Hematopoietic multipotent progenitor cell treated with erythropoietin and hydrocortisone succinate and interleukin-3 and kit ligand, for 4 days (in vitro differentiated cells): ENCODE measurements around the gene USP31.
A peak's percentile ranks its signal among the peaks of the same experiment; 100 is the strongest.

Experiments used
- DNase-seq: peaks from one replicate; pipeline ENCODE4 v3.0.0-alpha.2; 2015

The USP31 gene, protein sequence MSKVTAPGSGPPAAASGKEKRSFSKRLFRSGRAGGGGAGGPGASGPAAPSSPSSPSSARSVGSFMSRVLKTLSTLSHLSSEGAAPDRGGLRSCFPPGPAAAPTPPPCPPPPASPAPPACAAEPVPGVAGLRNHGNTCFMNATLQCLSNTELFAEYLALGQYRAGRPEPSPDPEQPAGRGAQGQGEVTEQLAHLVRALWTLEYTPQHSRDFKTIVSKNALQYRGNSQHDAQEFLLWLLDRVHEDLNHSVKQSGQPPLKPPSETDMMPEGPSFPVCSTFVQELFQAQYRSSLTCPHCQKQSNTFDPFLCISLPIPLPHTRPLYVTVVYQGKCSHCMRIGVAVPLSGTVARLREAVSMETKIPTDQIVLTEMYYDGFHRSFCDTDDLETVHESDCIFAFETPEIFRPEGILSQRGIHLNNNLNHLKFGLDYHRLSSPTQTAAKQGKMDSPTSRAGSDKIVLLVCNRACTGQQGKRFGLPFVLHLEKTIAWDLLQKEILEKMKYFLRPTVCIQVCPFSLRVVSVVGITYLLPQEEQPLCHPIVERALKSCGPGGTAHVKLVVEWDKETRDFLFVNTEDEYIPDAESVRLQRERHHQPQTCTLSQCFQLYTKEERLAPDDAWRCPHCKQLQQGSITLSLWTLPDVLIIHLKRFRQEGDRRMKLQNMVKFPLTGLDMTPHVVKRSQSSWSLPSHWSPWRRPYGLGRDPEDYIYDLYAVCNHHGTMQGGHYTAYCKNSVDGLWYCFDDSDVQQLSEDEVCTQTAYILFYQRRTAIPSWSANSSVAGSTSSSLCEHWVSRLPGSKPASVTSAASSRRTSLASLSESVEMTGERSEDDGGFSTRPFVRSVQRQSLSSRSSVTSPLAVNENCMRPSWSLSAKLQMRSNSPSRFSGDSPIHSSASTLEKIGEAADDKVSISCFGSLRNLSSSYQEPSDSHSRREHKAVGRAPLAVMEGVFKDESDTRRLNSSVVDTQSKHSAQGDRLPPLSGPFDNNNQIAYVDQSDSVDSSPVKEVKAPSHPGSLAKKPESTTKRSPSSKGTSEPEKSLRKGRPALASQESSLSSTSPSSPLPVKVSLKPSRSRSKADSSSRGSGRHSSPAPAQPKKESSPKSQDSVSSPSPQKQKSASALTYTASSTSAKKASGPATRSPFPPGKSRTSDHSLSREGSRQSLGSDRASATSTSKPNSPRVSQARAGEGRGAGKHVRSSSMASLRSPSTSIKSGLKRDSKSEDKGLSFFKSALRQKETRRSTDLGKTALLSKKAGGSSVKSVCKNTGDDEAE (N-terminal part only)

DNA sequence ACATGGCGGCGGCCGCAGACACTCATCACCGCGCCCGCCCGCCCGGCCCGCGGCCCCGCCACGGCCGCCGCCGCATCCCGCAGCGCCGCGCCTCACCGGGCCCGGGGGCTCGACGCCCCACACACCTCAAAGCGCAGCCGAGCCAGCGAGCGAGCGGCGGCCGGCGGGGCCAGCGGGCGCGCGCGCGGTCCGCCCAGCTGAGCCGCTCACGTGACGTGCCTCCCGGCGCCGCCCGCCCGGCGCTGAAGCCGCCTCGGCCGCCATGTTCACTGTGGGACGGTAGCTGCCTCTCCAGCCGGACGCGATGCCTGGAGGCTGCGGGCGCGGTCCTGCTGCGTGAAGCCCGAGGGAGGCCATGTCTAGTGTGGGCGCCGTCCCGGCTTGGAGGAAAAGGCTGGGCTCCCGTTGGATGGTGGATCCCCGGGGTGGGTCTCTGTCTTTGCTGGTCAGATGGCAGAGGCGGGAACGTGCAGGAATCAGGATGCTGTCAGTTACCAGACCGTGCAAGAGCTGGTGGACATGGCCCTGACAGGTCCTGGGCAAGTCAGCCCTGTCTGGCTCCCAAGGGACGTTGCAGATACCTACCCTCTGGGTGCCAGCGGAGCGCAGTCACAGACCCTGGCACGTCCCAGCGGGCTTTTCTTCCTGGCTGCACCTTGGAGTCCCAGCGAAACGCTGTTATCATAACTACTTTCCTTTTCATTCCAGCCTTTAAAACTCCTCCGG lies at the start of gene USP31:
TSS of gene USP31 (minus strand) at position 186 of the 726 bp plus-strand sequence. CDS start at position 4, 182 bp downstream.
- DNase-seq = peak; percentile 97

DNA sequence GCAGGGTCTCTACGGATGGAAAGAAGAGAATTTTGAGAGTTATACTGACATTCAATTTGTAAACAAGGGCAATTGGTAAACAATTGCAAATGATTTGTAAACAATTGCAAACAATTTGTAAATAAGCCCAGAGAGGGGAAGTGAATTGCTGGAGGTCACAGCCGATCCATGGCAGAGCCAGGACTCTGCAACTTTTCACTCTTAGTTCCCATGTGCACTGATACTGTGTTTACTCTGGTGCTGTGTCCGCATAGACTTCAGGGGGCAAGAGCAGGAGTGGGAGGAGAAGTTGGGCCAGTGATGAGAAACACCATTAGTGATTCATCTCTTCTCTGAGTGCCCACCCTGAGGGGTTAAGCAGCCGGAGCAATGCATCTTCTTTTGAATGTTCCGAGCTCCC lies 47.3 kb upstream of the USP31 start:
- no peak for DNase-seq

DNA sequence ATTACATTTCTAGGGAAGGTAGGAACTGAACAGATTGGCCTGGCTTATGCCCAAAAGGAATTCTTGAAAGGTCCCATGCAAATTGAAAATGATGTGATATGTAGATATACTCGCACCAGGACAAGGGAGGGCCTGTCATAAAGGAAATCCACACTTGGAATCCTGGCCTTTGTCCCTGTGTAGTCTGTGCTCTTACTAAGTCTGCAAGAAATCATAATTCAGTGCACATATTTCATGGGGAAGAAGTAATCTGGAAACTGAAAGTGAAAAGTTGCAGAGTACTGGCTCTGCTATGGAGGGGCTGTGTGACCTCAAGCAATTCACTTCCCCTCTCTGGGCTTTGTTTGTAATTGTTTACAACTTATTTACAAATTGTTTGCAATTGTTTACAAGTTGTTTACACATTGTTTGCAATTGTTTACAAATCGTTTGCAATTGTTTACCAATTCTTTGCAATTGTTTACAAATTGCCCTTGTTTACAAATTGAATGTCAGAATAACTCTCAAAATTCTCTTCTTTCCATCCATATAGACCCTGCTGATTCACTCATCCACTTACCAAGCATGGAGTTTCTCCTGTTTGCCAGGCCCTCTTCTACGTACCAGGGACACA lies 46.2 kb upstream of the USP31 start:
- no peak for DNase-seq

DNA sequence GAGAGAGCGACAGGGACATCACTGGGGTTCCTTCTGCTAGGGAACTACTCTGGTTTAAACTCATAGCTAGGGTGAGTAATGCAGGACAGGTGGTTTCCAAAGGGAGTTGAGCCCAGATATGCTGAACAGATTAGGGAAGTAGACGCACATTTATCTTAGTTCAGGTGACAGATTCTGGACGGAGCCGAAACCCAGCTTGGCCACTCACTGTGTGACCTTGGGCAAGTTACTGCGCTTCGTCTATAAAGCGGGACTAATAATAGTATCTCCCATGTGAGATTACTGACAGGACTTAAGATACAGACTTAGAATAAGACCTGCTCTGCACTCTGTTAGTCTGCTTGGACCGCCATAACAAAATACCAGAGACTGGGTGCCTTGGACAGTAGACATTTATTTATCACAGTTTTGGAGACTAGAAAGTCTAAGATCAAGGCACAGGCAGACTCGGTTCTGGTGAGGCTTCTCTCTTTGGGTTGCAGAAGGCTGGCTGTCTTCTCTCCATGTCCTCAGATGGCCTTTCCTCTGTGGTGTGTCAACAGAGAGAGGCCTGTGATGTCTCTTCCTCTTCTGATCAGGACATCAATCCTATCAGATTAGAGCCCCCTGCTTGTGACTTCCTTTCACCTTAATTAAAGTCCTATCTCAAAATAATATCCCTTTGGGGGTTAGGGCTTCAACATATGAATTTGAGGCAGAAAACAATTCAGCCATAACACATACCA lies 45.4 kb upstream of the USP31 start:
- DNase-seq = no peak

DNA sequence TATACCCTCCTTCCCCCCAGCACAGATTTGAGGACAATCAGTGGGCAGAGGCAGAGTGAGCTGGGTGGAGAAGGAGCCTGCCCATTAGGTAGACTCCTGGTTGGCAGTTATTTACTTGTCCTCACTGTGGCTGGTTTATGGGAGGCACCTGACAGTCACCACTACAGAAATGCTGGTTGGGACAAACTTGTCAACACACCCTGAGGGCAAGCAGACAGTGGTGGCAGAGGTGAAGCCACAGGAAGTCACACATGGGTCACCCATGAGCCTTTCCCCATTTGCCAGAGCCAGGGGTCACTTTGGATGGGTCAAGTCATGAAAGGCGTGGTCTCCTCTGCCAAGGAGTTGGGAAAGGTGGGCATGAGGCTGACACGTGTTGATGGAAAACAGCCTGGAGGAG lies 39.7 kb upstream of the USP31 start:
- DNase-seq = no peak

DNA sequence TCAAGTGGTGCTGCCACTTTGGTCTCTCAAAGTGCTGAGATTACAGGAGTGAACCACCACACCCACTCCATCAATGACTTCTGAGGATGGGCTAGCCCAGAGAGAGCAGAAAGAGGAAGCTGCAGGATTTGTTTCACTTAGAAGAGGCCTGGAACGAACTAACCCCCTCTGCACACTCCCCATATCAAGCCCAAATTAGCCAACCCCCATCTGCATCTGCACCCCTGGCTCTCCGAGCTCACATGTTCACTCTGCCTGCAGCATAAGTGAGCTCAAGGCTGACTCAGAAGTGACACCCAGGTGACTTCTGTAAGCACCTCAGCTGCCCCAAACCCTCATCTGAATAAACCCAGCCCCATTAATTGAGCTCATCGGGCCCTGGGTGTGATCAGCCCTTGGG lies 38.1 kb upstream of the USP31 start:
- no peak for DNase-seq

DNA sequence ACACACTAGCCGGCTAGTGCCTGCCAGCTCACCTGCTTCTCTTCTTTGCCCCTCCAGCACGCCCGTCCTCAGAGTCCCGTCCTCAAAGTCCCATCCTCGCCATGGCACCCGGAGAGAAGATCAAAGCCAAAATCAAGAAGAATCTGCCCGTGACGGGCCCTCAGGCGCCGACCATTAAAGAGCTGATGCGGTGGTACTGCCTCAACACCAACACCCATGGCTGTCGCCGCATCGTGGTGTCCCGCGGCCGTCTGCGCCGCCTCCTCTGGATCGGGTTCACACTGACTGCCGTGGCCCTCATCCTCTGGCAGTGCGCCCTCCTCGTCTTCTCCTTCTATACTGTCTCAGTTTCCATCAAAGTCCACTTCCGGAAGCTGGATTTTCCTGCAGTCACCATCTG lies 36.9 kb upstream of the USP31 start:
- DNase-seq = no peak

DNA sequence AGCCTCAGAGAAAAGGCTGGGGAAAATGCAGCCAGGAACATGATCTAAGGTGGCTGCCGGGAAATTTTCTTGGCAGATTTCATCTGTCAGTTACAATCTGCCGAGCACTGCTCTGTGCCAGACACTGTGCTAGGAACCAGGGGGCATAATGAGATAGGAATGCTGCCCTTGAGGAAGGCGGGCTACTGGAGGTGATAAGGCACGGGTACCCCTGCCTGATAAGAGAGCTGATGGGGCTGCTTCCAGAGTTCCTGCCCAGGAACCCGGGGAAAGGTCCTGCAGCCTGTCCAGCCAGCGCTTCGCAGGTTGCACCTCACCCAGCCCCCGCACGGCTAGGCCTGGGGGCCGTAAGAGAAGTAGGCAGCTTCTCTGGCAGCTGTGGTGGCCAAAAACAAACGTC lies 36.4 kb upstream of the USP31 start:
- DNase-seq = no peak

DNA sequence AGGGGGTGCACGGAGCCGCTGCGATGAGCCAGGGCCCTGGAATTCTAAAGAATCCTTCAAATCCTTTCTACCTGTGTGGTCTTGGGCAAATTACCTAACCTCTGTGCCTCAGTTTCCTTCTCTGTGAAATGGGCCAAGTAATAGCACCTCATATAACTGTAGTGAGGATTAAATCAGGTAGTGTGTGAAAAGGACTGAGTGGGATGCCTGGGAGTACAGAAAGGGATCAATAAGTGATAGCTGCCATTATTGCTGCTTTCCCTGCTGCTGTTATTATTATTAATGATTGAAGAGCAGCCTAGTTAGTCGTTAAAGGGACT lies 34.3 kb upstream of the USP31 start:
- DNase-seq = no peak

DNA sequence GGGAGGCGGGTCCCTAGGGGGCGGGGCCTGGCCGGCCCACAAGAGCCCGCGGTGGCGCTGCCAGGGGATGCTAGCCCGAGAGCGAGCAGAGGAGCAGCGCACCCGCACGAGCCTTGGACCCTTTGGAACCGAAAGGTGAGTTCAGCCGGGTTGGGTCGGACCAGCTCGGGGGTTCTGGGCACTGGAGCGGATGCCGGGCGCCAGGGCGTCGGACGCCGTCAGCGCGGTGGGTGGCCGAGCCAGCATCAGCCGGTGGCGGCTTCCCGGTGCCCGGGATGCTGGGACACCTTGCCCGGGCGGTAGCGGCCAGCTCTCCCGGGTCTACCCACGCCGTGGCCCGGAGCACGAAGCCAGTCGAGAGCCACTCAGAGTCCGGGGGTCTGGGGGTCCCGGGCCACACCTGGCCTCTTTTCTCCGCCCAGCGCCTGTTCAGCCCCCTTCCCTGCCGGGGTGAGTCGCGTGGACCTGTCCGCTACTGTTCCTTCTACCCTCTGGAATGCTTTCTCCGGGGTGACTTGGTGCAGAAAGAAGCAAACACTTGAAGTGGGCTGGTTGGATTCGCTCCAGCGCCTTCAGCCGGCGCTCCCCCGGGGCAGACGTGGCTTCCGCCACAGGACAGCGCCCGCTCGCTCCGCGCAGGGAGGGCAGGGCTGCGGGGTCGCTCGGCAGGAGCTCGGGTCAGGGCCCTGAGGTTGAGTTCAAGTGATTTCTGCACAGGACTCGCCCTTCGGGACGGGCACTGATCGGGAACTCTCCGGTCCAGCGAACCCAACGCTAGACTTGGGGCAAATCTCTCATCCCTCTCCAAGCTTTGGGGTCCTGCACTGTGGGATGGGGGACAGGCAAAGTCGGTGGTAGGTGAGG lies 33.7 kb upstream of the USP31 start, which contains the start of gene SCNN1G:
TSS of gene SCNN1G (plus strand) at position 67 of the 864 bp plus-strand sequence. CDS start 3,527 bp downstream, outside the sequence.
- no peak for DNase-seq

DNA sequence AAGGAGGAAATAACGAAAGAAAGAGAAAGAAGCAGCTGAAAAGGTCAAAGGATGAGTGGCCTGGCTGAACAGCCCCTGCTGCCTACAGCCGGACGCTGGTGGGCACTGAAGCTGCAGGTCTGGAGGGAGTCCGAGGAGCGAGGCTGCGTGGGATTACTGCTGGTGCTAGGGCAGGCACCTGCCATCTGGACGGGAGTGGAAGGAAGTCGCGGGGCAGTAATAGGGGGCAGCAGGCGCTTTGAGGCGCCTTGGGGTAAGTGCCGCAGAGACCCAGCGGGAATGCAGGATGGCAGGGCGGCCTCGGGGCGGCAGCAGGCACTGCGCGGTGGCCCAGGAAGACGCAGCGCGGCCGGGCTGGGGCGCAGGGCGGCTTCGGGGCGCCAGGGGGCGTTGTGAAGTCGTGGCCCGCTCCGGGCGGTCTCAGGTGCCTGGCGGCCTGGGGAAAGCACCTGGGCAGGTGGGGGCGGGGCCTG lies 33.0 kb upstream of the USP31 start:
- DNase-seq = peak; percentile 89

DNA sequence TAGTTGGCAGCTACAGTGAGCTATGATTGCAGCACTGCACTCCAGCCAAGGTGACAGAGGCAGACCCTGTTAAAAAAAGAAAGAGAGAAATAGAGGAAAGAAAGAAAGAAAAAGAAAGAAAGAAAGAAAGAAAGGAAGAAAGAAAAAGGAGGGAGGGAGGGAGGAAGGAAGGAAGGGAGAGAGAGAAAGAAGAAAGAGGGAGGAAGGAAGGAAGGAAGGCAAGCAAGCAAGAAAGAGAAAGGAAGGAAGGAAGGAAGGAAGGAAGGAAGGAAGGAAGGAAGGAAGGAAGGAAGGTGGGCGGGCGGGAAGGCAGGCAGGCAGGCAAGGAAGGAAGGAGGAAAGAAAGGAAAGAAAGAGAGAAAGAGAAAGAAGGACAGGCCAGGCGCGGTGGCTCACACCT lies 32.3 kb upstream of the USP31 start:
- DNase-seq = no peak

DNA sequence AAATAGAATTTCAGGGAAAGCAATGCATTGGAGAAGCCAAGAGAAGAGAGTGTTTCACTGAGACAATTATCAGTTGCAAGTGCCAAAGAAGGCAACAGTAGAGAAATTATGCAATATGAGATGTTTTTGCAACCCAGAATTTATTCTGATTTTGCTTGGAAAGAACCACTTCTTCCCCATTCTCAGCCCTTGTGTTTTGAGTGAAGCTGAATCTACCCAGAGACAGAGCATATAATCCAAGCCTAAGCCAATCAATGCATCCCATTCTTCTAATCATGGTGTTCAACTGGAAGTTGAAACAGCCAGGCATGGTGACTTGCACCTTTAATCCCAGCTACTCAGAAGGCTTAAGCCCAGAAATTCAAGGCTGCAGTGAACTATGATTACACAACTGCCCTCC lies 26.4 kb upstream of the USP31 start:
- no peak for DNase-seq

DNA sequence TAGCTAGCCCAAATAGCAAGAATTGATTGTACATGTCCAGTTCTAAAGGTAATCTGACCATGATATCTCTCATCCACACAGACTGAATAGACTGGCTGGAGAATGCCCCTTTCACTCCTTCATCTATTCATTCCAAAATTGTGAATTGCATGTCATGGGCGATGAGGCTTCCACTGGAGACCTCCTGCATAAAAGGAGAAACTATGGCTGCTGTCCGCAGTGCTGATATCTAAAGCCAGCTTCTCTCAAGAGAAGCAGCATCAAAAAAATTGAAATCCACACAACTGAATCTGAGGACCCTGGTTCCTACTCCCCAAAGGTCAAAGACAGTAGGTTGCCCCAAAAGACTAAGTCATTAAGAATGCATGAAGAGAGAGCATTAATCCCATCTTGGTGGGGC lies 25.4 kb upstream of the USP31 start:
- peak; percentile 48 for DNase-seq

DNA sequence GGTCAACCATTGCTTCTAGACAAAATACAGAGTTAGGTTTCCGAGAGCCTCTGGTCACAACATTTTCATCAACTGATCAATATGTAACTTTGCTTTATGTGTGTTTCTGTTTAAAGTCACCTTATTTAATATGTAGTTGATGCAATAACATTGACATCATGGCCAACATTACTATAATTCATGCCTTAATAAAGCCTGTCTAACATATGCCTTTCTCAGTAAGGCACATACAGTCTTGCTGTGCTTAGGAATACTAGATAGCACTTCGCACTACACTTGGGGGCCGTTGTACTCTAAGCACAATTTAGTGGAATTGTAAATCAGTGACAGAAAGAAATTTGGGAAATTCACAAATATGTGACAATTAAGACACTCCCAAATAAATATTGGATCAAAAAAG lies 23.7 kb upstream of the USP31 start:
- DNase-seq = no peak

DNA sequence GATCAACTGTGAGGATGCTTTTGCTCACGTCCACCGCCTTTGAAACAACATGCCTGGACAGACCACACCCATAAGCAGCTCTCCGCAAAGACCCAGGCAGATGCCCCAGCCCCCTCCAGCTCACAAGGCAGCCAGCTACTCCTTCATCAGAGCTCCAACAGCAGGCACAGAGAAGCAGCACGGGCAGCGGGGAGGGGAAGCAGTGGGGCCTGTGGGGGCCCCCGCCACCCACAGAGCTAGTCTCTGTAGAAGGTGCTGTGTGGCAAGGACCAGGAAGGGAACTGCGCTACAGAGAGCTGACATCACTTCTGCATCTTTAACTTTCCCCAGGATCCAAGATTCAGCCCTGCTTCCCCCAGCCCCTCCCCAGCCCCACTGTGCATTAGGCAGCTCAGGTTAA lies 23.3 kb upstream of the USP31 start:
- no peak for DNase-seq

DNA sequence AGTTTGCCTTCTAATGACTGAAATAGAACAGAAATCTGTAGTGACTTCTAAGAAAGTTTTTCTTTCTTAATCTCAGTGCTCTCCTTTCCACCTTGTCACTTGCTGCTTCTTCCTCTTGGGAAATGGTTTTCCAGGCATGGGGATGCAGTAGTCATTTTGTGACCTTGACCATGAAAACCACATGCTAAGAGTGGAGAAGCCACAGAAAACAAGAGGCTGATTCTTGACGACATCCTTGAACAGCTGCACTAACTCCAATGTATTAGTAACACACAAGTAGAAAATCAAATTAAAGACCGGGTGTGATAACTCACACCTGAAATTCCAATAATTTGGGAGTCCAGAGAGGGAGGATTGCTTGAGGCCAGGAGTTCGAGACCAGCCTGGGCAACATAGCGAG lies 15.5 kb upstream of the USP31 start:
- DNase-seq = no peak

DNA sequence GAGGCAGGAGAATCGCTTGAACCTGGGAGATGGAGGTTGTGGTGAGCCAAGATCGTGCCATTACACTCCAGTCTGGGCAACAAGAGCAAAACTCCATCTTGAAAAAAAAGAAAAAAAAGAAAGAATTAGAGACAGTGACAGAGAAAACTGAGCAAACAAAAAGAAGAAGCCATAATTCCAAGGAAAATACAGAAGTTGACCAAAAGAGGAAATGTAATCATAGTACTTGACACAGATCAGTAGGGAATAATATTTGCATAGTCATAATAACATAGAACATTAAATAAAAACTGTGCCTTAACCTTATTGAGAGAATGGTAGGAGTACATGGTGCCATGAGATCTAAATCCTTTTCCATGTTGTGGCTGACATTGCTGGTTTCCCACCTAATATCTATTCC lies 14.7 kb upstream of the USP31 start:
- DNase-seq = no peak

DNA sequence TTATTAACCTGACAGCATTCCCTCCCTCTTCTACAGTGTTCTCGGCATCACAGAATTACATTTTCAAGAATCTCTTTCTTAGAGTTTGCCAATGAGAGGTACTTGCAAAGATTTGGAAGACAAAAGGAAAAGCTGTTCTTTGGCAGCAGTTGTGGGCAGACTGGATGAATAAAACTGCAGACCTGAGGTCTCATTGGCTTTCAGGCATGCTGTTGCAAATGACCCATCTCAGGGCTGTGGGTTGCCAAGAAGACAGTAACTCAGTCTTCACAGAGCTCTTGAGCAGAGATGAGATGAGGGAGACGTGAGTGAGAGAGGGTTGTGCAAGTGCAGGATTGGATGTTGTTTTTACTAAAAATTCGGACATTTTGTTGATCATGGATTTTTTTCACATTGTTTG lies 11.3 kb upstream of the USP31 start:
- DNase-seq = no peak

DNA sequence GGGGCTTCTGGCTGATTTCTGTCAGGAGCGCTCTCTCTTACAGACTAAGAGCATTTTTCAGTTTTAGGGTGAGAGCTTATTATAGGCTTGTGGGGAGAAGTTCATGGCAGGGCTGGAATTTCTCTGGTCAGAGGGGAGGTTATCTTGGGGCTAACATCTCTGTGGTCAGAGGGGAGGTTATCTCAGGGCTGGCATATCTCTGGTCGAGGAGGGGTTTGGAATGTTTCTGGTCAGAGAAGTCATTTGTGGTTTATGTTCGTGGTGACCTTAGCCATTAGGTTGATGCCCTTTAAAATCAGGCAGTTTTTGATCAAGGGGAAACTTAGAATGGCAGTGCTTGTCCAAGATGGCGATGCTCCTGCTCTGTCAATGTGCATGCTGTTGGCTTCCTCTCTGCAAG lies 10.8 kb upstream of the USP31 start:
- no peak for DNase-seq
